ENCODE measurements around the gene MZT2B.
"Not testable (repeated sequence)": the region's sequence is repeated elsewhere in the genome, so short reads cannot be mapped to it uniquely, and the experiment has no call there.

The MZT2B gene

GRCh38 chr2:130186391-130186790 lies 4.3 kb downstream of the MZT2B start:
- H3K4me3 ChIP-seq (ENCODE audit: low read length): no peak overlapping the region
- TF ChIP-seq CTCF (IDR thresholded peaks at IDR 0.05; ENCODE audit: low read depth, low read length, poor library complexity, severe bottlenecking): no peak
- no peak for TF ChIP-seq EZH2phosphoT487 (IDR thresholded peaks at IDR 0.05; ENCODE audit: borderline replicate concordance, low read length)
- H3K27ac ChIP-seq (ENCODE audit: low read depth, low read length): no peak overlapping the region
- H3F3A ChIP-seq (ENCODE audit: control insufficient read depth, insufficient read depth): no peaks in the 10 kb centered on the region
- H3K4me1 ChIP-seq (ENCODE audit: control insufficient read depth, low read length): peaks cover 17% of the 10 kb centered on the region
- H4K20me1 ChIP-seq (ENCODE audit: control insufficient read depth, insufficient read depth, low read depth, low read length): peaks cover 5% of the 10 kb centered on the region; the same call in 1 of the 2 replicates
- H3K9me2 ChIP-seq (replicated peaks; ENCODE audit: control insufficient read depth, low read length): no peaks in the 10 kb centered on the region
- no peaks in the 10 kb centered on the region for H3K9me3 ChIP-seq (ENCODE audit: control insufficient read depth, insufficient read depth, low read length)
- H3K27me3 ChIP-seq (ENCODE audit: control insufficient read depth, low read length): no peaks in the 10 kb centered on the region
- H3K4me2 ChIP-seq (ENCODE audit: low read length): no peak overlapping the region
- H3K79me2 ChIP-seq (ENCODE audit: control insufficient read depth, low read length): peaks cover 44% of the 10 kb centered on the region
- H3K36me3 ChIP-seq (ENCODE audit: control insufficient read depth, low read length): peaks cover 27% of the 10 kb centered on the region

- Histone ChIP-seq H4K20me1 (ENCODE audit: control insufficient read depth, insufficient read depth, low read depth, low read length) (peaks cover 5% of the 10 kb centered on the region; the same call in 1 of the 2 replicates), H3K27ac (ENCODE audit: low read depth, low read length) (no peak overlapping the region), H3K27me3 (ENCODE audit: control insufficient read depth, low read length) (no peaks in the 10 kb centered on the region), H3K9me3 (ENCODE audit: control insufficient read depth, insufficient read depth, low read length) (no peaks in the 10 kb centered on the region), H3K4me2 (ENCODE audit: low read length) (no peak overlapping the region), H3K9me2 (replicated peaks; ENCODE audit: control insufficient read depth, low read length) (no peaks in the 10 kb centered on the region), H3K79me2 (ENCODE audit: control insufficient read depth, low read length) (peaks cover 39% of the 10 kb centered on the region), H3K36me3 (ENCODE audit: control insufficient read depth, low read length) (peaks cover 27% of the 10 kb centered on the region), H3K4me3 (ENCODE audit: low read length) (no peak overlapping the region), H3K4me1 (ENCODE audit: control insufficient read depth, low read length) (peaks cover 17% of the 10 kb centered on the region), H3F3A (ENCODE audit: control insufficient read depth, insufficient read depth) (no peaks in the 10 kb centered on the region)
- no peak for TF ChIP-seq CTCF (IDR thresholded peaks at IDR 0.05; ENCODE audit: low read depth, low read length, poor library complexity, severe bottlenecking)
Observed at GRCh38 chr2:130187268-130187667, 5.2 kb downstream of the MZT2B start.

DNA sequence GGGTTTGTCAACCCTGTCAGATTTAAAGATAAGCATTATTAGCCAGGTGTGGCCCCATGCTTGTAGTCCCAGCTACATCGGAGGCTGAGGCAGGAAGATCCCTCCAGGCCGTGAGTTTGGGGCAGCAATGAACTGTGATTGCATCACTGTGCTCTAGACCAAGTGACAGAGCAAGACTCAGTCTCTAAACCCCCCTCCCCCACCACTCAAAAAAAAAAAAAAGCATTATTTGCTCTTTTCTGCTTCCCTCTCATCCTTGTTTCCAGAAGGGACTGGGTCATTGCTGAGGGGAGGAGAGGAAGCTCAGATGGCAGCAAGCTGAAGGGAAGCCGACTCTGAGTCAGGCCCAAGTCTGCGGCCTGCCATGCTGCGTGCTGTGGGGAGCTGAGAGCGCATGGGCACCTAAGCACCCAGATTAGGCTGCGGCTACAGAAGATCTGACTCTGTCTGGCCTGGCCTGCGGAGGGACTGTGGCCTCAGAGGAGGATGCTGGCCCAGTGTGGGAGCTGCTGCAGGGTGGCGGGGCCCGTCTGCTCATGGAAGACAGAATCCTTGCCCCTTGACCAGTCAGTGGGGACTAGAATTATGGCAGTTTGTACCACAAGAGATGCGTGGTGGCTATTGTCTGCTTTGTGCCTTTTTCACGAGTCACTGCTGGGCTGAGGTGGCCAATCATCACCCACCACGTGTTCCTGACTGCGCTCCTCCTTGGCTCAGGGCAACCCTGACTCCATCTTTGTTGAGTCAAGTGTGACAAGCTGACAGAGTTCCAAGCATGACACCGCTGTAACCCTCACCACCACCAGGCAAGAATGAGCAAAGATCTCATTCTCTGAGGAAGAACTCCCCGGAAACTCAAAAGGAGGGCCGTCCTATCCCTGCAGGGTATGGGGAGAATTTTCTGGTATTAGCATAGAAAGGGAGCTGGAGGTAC lies 6.1 kb downstream of the MZT2B start:
- H4K20me1 ChIP-seq (ENCODE audit: control insufficient read depth, insufficient read depth, low read depth, low read length); H3K27ac ChIP-seq (ENCODE audit: low read depth, low read length): not testable (repeated sequence)

GRCh38 chr2:130188958-130189357 lies 6.9 kb downstream of the MZT2B start:
- not testable (repeated sequence) for H4K20me1 ChIP-seq (ENCODE audit: control insufficient read depth, insufficient read depth, low read depth, low read length); H3K4me3 ChIP-seq (ENCODE audit: low read length); H3K27me3 ChIP-seq (ENCODE audit: control insufficient read depth, low read length); H3K4me1 ChIP-seq (ENCODE audit: control insufficient read depth, low read length); H3K27ac ChIP-seq (ENCODE audit: low read depth, low read length); H3K9me3 ChIP-seq (ENCODE audit: control insufficient read depth, insufficient read depth, low read length); H3K9me2 ChIP-seq (replicated peaks; ENCODE audit: control insufficient read depth, low read length); H3F3A ChIP-seq (ENCODE audit: control insufficient read depth, insufficient read depth); H3K4me2 ChIP-seq (ENCODE audit: low read length)
- peaks cover 16% of the 10 kb centered on the region for H3K36me3 ChIP-seq (ENCODE audit: control insufficient read depth, low read length)
- H3K79me2 ChIP-seq (ENCODE audit: control insufficient read depth, low read length): peaks cover 23% of the 10 kb centered on the region

More for the DNA sequence above, 6.1 kb downstream of the MZT2B start:
- Histone ChIP-seq H3K36me3 (ENCODE audit: control insufficient read depth, low read length) (peaks cover 23% of the 10 kb centered on the region), H3K79me2 (ENCODE audit: control insufficient read depth, low read length) (peaks cover 31% of the 10 kb centered on the region), H3K4me1 (ENCODE audit: control insufficient read depth, low read length) (peaks cover 15% of the 10 kb centered on the region)
- H3K9me2 ChIP-seq (replicated peaks; ENCODE audit: control insufficient read depth, low read length); H3K27me3 ChIP-seq (ENCODE audit: control insufficient read depth, low read length); H3K4me2 ChIP-seq (ENCODE audit: low read length); H3F3A ChIP-seq (ENCODE audit: control insufficient read depth, insufficient read depth); H3K4me3 ChIP-seq (ENCODE audit: low read length); H3K9me3 ChIP-seq (ENCODE audit: control insufficient read depth, insufficient read depth, low read length): not testable (repeated sequence)
